Measurements from ENCODE around the gene DOCK8. TPM values are rescaled to one million over a fixed set of nuclear protein-coding genes. Genes with fewer than 3 reads are reported as not detected.

DOCK8 gene
- total and polyA plus RNA-seq, 2 of the 13 experiments (the other 11 are each of a cell fraction or from before 2014, with no cell fraction given): 0.28 to 0.38 TPM

DNA sequence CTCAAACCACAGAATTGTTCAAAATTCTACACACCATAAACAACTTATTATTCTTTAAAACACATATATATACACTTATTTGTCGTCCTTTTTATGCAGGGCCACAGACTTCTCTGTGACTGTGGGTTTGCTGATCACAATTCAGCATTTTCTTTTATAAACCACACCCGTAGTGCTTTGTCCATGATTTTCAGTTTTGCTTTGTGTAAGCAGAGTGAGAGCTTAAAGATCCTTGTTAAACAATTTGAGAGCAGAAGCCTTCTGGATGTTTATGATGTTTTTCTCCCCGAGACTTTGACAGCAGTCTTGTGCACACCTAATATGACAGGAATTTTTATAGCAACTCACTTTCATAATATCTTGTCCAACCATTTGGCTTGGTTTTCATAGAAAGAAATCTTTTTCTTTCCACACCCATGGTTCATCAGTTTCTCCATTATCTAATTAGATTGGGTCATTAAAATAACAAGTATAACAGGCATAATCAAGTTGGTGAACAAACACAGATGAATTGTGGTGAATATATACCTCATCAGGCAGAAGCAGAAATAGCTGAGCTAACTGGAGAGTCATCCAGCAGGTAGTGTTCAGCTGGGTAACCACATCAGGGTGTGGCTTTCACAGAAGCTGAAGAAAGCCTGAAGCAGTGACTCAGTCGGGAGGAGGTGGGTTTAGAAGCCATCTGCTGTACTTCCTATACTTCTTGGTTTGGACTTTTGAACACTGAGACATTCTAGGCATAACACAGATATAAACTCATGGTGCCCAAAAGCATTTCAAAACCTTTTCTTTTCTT lies 232.8 kb downstream of the DOCK8 start:
- Histone ChIP-seq H3K27ac (ENCODE audit: extremely low read length, insufficient read depth, low read length) (no peak overlapping the region), H3K9me3 (ENCODE audit: low read length) (no peaks in the 10 kb centered on the region), H2AFZ (ENCODE audit: low read length) (no peak overlapping the region), H3K36me3 (replicated peaks in 1 of 2; ENCODE audit: control insufficient read depth in 1 of 2, insufficient read depth in 2 of 2, low read length in 2 of 2) (no peaks in the 10 kb centered on the region), H3K79me2 (ENCODE audit: insufficient read depth, low read length) (no peaks in the 10 kb centered on the region), H4K20me1 (ENCODE audit: insufficient read depth, low read length) (no peaks in the 10 kb centered on the region), H3K4me2 (ENCODE audit: low read depth, low read length) (no peak overlapping the region), H3K9ac (ENCODE audit: insufficient read depth, low read depth, low read length) (no peak overlapping the region), H3K4me3 (replicated peaks in 1 of 3; ENCODE audit: insufficient read depth in 1 of 3, low read depth in 2 of 3, low read length in 3 of 3) (no peak overlapping the region), H3K27me3 (ENCODE audit: control insufficient read depth in 1 of 2, insufficient read depth in 2 of 2, low read length in 2 of 2) (no peaks in the 10 kb centered on the region), H3K4me1 (ENCODE audit: insufficient read depth, low read length) (no peaks in the 10 kb centered on the region)
- POLR2A ChIA-PET: no interaction called here
- no TSS peak for BruUV-seq (replicated peaks)
- ATAC-seq: no peak
- CTCF ChIA-PET (ENCODE audit: low intra/inter-chr PET ratio, low total read pairs): no interaction called here
- 19% methylated on average over 4 of the region's 4 CpGs for WGBS (ENCODE audit: low lambda C conversion rate)
- intact Hi-C loops (cut with micrococcal nuclease; ENCODE audit: unreplicated experiment): no loop called here
- no peak for FAIRE-seq
- no peak for DNase-seq (ENCODE audit: low spot score)
- in situ Hi-C loops (cut with HindIII; ENCODE audit: extremely low pct_ligation_motif_present, low pct_unique_long_range_greater_than_20kb): no loop called here
- TF ChIP-seq RFX5 (IDR thresholded peaks at IDR 0.05; ENCODE audit: low read depth, low read length) (no peak), ZNF598 (CRISPR knock-in tag; IDR thresholded peaks at IDR 0.05; ENCODE audit: borderline replicate concordance) (no peak), ZNF552 (CRISPR knock-in tag; IDR thresholded peaks at IDR 0.05; ENCODE audit: borderline replicate concordance) (no peak), ZNF782 (CRISPR knock-in tag; IDR thresholded peaks at IDR 0.05; ENCODE audit: borderline replicate concordance) (no peak), AHR (CRISPR knock-in tag; IDR thresholded peaks at IDR 0.05) (no peak), TSC22D2 (CRISPR knock-in tag; IDR thresholded peaks at IDR 0.05; ENCODE audit: borderline replicate concordance) (no peak), ZBTB8A (CRISPR knock-in tag; IDR thresholded peaks at IDR 0.05; ENCODE audit: borderline replicate concordance, low read depth) (no peak), CAMTA2 (CRISPR knock-in tag; IDR thresholded peaks at IDR 0.05; ENCODE audit: borderline replicate concordance) (no peak), MEIS1 (CRISPR knock-in tag; IDR thresholded peaks at IDR 0.05; ENCODE audit: borderline replicate concordance) (no peak)
- TF ChIP-seq, protein P1, sequence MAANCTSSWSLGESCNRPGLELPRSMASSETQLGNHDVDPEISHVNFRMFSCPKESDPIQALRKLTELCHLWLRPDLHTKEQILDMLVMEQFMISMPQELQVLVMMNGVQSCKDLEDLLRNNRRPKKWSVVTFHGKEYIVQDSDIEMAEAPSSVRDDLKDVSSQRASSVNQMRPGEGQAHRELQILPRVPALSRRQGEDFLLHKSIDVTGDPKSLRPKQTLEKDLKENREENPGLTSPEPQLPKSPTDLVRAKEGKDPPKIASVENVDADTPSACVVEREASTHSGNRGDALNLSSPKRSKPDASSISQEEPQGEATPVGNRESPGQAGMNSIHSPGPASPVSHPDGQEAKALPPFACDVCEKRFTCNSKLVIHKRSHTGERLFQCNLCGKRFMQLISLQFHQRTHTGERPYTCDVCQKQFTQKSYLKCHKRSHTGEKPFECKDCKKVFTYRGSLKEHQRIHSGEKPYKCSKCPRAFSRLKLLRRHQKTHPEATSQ (CRISPR knock-in tag; IDR thresholded peaks at IDR 0.05; ENCODE audit: borderline replicate concordance): no peak
- TF ChIP-seq, protein P2, sequence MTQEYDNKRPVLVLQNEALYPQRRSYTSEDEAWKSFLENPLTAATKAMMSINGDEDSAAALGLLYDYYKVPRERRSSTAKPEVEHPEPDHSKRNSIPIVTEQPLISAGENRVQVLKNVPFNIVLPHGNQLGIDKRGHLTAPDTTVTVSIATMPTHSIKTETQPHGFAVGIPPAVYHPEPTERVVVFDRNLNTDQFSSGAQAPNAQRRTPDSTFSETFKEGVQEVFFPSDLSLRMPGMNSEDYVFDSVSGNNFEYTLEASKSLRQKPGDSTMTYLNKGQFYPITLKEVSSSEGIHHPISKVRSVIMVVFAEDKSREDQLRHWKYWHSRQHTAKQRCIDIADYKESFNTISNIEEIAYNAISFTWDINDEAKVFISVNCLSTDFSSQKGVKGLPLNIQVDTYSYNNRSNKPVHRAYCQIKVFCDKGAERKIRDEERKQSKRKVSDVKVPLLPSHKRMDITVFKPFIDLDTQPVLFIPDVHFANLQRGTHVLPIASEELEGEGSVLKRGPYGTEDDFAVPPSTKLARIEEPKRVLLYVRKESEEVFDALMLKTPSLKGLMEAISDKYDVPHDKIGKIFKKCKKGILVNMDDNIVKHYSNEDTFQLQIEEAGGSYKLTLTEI (CRISPR knock-in tag; conservative IDR thresholded peaks at IDR 0.05): no peak
- TF ChIP-seq, protein P3, sequence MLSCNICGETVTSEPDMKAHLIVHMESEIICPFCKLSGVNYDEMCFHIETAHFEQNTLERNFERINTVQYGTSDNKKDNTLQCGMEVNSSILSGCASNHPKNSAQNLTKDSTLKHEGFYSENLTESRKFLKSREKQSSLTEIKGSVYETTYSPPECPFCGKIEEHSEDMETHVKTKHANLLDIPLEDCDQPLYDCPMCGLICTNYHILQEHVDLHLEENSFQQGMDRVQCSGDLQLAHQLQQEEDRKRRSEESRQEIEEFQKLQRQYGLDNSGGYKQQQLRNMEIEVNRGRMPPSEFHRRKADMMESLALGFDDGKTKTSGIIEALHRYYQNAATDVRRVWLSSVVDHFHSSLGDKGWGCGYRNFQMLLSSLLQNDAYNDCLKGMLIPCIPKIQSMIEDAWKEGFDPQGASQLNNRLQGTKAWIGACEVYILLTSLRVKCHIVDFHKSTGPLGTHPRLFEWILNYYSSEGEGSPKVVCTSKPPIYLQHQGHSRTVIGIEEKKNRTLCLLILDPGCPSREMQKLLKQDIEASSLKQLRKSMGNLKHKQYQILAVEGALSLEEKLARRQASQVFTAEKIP (CRISPR knock-in tag; IDR thresholded peaks at IDR 0.05; ENCODE audit: borderline replicate concordance): no peak
- TF ChIP-seq, protein P4, sequence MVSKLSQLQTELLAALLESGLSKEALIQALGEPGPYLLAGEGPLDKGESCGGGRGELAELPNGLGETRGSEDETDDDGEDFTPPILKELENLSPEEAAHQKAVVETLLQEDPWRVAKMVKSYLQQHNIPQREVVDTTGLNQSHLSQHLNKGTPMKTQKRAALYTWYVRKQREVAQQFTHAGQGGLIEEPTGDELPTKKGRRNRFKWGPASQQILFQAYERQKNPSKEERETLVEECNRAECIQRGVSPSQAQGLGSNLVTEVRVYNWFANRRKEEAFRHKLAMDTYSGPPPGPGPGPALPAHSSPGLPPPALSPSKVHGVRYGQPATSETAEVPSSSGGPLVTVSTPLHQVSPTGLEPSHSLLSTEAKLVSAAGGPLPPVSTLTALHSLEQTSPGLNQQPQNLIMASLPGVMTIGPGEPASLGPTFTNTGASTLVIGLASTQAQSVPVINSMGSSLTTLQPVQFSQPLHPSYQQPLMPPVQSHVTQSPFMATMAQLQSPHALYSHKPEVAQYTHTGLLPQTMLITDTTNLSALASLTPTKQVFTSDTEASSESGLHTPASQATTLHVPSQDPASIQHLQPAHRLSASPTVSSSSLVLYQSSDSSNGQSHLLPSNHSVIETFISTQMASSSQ (IDR thresholded peaks at IDR 0.05; ENCODE audit: low read depth): no peak
- TF ChIP-seq, protein P4 (CRISPR knock-in tag; IDR thresholded peaks at IDR 0.05; ENCODE audit: borderline replicate concordance): no peak
